K562 (cell line): Measurements from ENCODE around the gene ERF. TPM values are rescaled to one million over a fixed set of nuclear protein-coding genes. Genes with fewer than 3 reads are reported as not detected.
A peak's percentile ranks its signal among the peaks of the same experiment; 100 is the strongest.

ENCODE experiments used
- ATAC-seq: fragments of 200-7000 bp; cut with Tn5 transposase; 3 replicates; pipeline ENCODE4 v1.9.1; 2020; ENCODE audit warnings: moderate library complexity
- BruUV-seq: library from RNA; stranded (reverse); fragments of 400-500 nt; replicated peaks from 2 replicates; lab custom pipeline; 2021; lab: Mats Ljungman, UMichigan
- CTCF ChIA-PET: fragments of 300-600 bp; formaldehyde crosslinking; extraction: SDS; loops from one replicate; lab custom pipeline; 2021; ENCODE audit warnings: low intra/inter-chr PET ratio; lab: Yijun Ruan, JAX
- POLR2A ChIA-PET: fragments of 300-600, 350-650 bp; sonication (Branson Sonifier 250); formaldehyde crosslinking; extraction: SDS; loops from one replicate; lab custom pipeline; 2021; ENCODE audit warnings: antibody characterized with exemption, inconsistent platforms; lab: Yijun Ruan, JAX
- DNase-seq, 4 experiments: peaks; one replicate each; pipeline versions ENCODE4 v3.0.0 to v3.0.0-alpha.2; 2011 to 2018; ENCODE audit warnings: low spot score in 3 of 4, mixed read lengths in 3 of 4; ENCODE audit errors: extremely low read depth in 1 of 4
- FAIRE-seq: peaks from 2 replicates; lab custom pipeline; 2011; peaks lifted over from hg19 to GRCh38; lab: Jason Lieb, UNC
- H2AFZ ChIP-seq: 2 replicates; pipeline ENCODE4 v1.6.0; 2011; ENCODE audit warnings: low read depth, low read length, control low read depth, inconsistent platforms
- H3K27ac ChIP-seq: fragments of 200-600 bp; 3 replicates; pipeline ENCODE4 v1.8.0; 2011; ENCODE audit warnings: low read depth, mild to moderate bottlenecking, control low read depth, inconsistent platforms, low read length, moderate library complexity, mixed read lengths; ENCODE audit errors: extremely low read depth
- H3K27me3 ChIP-seq, 2 experiments: fragments of 300-600 bp in 1 of 2; 2 replicates in 1 of 2; 3 replicates in 1 of 2; pipeline versions ENCODE4 v1.6.0 to v1.8.0; 2011; ENCODE audit warnings: inconsistent platforms in 2 of 2, low read length in 2 of 2, mild to moderate bottlenecking in 1 of 2, mixed read lengths in 1 of 2, moderate library complexity in 1 of 2; ENCODE audit not compliant: control insufficient read depth in 2 of 2, insufficient read depth in 2 of 2
- H3K36me3 ChIP-seq: fragments of 300-600 bp; 3 replicates; pipeline ENCODE4 v1.8.0; 2011; ENCODE audit warnings: mild to moderate bottlenecking, low read length, inconsistent platforms; ENCODE audit not compliant: control insufficient read depth, insufficient read depth
- H3K4me1 ChIP-seq, 2 experiments: fragments of 200-600 bp in 1 of 2; replicated peaks in 1 of 2; 2 replicates in 1 of 2; 3 replicates in 1 of 2; pipeline versions ENCODE4 v1.5.1 to v1.8.0; 2011; ENCODE audit warnings: inconsistent platforms in 2 of 2, low read length in 2 of 2, mild to moderate bottlenecking in 1 of 2, mixed read lengths in 1 of 2, moderate library complexity in 1 of 2; ENCODE audit not compliant: control insufficient read depth in 2 of 2, insufficient read depth in 2 of 2
- H3K4me2 ChIP-seq: 2 replicates; pipeline ENCODE4 v1.6.1; 2011; ENCODE audit warnings: low read length, control low read depth, inconsistent platforms, mixed read lengths; ENCODE audit not compliant: insufficient read depth
- H3K4me3 ChIP-seq: fragments of 200-600 bp; sonication (generic), shearing (Covaris generic); 2 replicates; pipeline ENCODE4 v1.5.1; 2016; ENCODE audit warnings: control low read depth, inconsistent platforms
- H3K79me2 ChIP-seq: fragments of 200-600 bp; 3 replicates; pipeline ENCODE4 v1.8.0; 2011; ENCODE audit warnings: low read length, inconsistent platforms; ENCODE audit not compliant: control insufficient read depth, insufficient read depth
- H3K9ac ChIP-seq, 2 experiments: 2 replicates each; pipeline versions ENCODE4 v1.6.0 to v1.6.1; 2011; ENCODE audit warnings: low read depth in 2 of 2, low read length in 2 of 2, control low read depth in 1 of 2, inconsistent platforms in 1 of 2, mild to moderate bottlenecking in 1 of 2, mixed read lengths in 1 of 2; ENCODE audit not compliant: insufficient read depth in 1 of 2
- H3K9me1 ChIP-seq: one replicate; pipeline ENCODE4 v1.6.0; 2011; ENCODE audit warnings: inconsistent platforms, mild to moderate bottlenecking, low read length, moderate library complexity; ENCODE audit not compliant: control insufficient read depth, insufficient read depth
- H3K9me3 ChIP-seq: replicated peaks from 2 replicates; pipeline ENCODE4 v1.5.1; 2011; ENCODE audit warnings: low read depth, low read length, inconsistent platforms; ENCODE audit not compliant: control insufficient read depth, insufficient read depth
- H4K20me1 ChIP-seq: replicated peaks from 2 replicates; pipeline ENCODE4 v1.6.1; 2011; ENCODE audit warnings: low read length, inconsistent platforms, mixed read lengths; ENCODE audit not compliant: control insufficient read depth, insufficient read depth
- ARID4B ChIP-seq: sonication (generic); formaldehyde crosslinking; IDR thresholded peaks from 2 replicates; pipeline ENCODE4 v1.8.0; 2022; ENCODE audit warnings: mild to moderate bottlenecking, missing genetic modification reagents
- BCL6 ChIP-seq: fragments of 250-450 bp; sonication (Bioruptor Pico); IDR thresholded peaks from 2 replicates; pipeline ENCODE4 v1.4.0; 2020
- BRD9 ChIP-seq: fragments of 450-650 bp; IDR thresholded peaks from 2 replicates; pipeline ENCODE4 v1.6.1; 2018; ENCODE audit warnings: low read depth; ENCODE audit not compliant: partially characterized antibody
- CC2D1A ChIP-seq: fragments of 450-650 bp; IDR thresholded peaks from 2 replicates; pipeline ENCODE4 v1.6.1; 2017; ENCODE audit warnings: mild to moderate bottlenecking
- EWSR1 ChIP-seq: fragments of 450-650 bp; IDR thresholded peaks from 2 replicates; pipeline ENCODE4 v1.6.1; 2018; ENCODE audit warnings: borderline replicate concordance, mild to moderate bottlenecking, low read depth, moderate library complexity; ENCODE audit not compliant: partially characterized antibody
- HDAC1 ChIP-seq, 2 experiments: fragments of 450-650 bp; IDR thresholded peaks; 2 replicates each; pipeline ENCODE4 v1.6.1; 2016 to 2017; ENCODE audit warnings: inconsistent platforms in 1 of 2, mild to moderate bottlenecking in 1 of 2, moderate library complexity in 1 of 2
- SUPT5H ChIP-seq: fragments of 450-650 bp; IDR thresholded peaks from 2 replicates; pipeline ENCODE4 v1.6.1; 2016
- TFAP4 ChIP-seq: sonication (generic); formaldehyde crosslinking; IDR thresholded peaks from 2 replicates; pipeline ENCODE4 v1.8.0; 2022; ENCODE audit warnings: missing genetic modification reagents, mild to moderate bottlenecking, moderate library complexity, borderline replicate concordance
- ZNF3 ChIP-seq: fragments of 250-450 bp; sonication (Bioruptor Pico); IDR thresholded peaks from 2 replicates; pipeline ENCODE4 v1.5.0; 2021; ENCODE audit warnings: mild to moderate bottlenecking, moderate library complexity
- WGBS: fragments of 100-300 bp; shearing (Covaris generic); methylation state at CpG from one replicate; pipeline ENCODE4 v1.1.6; 2016; ENCODE audit warnings: low coverage, mixed read lengths; ENCODE audit not compliant: insufficient coverage; ENCODE audit errors: missing lambda C conversion rate; 5-methylcytosine and 5-hydroxymethylcytosine counted together
- in situ Hi-C: fragments of 300-500 bp; cut with MboI; formaldehyde crosslinking; loops from 4 replicates; pipeline ENCODE4 v1.15.0; 2018; ENCODE audit warnings: inconsistent platforms, mixed read lengths
- intact Hi-C: fragments of 100-400 bp; cut with micrococcal nuclease; formaldehyde crosslinking; loops from 2 replicates; pipeline ENCODE4 v1.14.2; 2022
- polyA plus RNA-seq, 8 experiments: library from polyadenylated mRNA; depleted of rRNA in 4 of 8; stranded (reverse) in 5 of 8; unstranded in 3 of 8; fragments of >200 nt; fragmentation: Nextera tagmentation in 2 of 8; fragmentation: Illumina TruSeq in 1 of 8; extraction: Ambion mirVana in 2 of 8; extraction: Trizol in 1 of 8; gene quantifications; 2 replicates each; pipeline versions ENCODE4 v1.2.1 to v1.2.3, GENCODE V29; 2011 to 2014; ENCODE audit warnings: inconsistent platforms in 1 of 8, missing spikeins in 1 of 8
- total RNA-seq, 7 experiments: library from RNA; depleted of rRNA in 6 of 7; stranded (reverse); fragments of >200 nt in 6 of 7; fragmentation: Illumina TruSeq in 2 of 7; extraction: Trizol in 2 of 7; gene quantifications; 2 replicates each; pipeline versions ENCODE4 v1.2.1 to v1.2.3, GENCODE V29; 2011 to 2021; ENCODE audit warnings: low replicate concordance in 1 of 7
- TF ChIP-seq, protein P1 (sequence below), 3 experiments: IDR thresholded peaks in 2 of 3; conservative IDR thresholded peaks in 1 of 3; 2 replicates each; pipeline ENCODE4 v1.5.1; 2011 to 2012; ENCODE audit warnings: low read length in 3 of 3, mild to moderate bottlenecking in 3 of 3, control low read depth in 2 of 3, improper control_type of control experiment in 1 of 3, inconsistent platforms in 1 of 3, low read depth in 1 of 3, mixed read lengths in 1 of 3, moderate library complexity in 1 of 3; ENCODE audit not compliant: insufficient read depth in 2 of 3

The ERF gene
- total and polyA plus RNA-seq, 9 of the 15 experiments (the other 6 are each of a cell fraction or from before 2014, with no cell fraction given): 0.03 to 75.4 (median 27.0) TPM

DNA sequence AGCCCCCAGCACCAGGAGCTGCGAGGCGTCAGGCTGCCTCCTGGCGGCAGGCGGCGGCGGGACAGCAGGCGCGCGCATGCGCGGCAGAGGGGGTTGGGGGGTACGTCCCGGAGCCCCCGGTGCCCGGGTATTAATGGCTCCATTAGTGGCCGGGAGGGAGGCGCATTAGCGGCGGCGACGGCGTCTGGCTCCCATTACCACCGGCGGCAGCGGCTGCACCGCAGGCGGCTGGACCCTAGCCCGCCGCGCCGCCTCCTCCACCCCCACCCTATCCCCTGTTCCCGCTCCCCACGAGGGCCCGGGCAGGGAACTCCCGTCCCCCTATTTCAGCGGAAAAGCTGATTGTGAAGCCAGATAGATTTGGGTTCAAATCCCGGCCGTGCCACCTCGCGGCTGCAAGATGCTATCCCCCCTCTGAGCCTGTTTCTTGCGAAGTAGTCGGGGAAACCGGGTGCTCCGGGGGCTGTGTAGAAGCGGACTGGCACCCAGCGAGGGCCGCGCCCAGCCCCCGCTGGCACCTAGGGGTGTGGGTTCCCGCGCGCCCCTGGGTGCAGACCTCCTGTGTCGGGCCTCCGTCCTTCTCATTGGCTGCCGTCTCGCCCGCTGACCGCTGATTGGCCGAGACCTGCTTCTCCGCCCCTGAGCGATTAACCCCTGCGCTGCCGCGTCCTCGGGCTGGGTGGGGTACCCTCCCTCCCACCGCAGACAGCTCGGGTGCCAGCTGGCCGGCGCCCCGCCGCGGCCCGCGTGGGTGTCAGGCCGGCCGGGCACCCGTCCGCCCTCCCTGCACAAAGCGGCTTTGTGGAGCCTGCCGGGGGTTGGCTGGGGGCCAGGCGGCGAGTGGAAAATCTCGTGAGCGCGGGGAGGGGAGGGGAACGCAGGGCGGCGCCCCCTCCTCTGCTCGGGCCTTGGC is 25.2 kb upstream of the ERF start (continued):
- no peak for TF ChIP-seq ZNF3
- TF ChIP-seq, protein P1, sequence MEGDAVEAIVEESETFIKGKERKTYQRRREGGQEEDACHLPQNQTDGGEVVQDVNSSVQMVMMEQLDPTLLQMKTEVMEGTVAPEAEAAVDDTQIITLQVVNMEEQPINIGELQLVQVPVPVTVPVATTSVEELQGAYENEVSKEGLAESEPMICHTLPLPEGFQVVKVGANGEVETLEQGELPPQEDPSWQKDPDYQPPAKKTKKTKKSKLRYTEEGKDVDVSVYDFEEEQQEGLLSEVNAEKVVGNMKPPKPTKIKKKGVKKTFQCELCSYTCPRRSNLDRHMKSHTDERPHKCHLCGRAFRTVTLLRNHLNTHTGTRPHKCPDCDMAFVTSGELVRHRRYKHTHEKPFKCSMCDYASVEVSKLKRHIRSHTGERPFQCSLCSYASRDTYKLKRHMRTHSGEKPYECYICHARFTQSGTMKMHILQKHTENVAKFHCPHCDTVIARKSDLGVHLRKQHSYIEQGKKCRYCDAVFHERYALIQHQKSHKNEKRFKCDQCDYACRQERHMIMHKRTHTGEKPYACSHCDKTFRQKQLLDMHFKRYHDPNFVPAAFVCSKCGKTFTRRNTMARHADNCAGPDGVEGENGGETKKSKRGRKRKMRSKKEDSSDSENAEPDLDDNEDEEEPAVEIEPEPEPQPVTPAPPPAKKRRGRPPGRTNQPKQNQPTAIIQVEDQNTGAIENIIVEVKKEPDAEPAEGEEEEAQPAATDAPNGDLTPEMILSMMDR (IDR thresholded peaks at IDR 0.05 in 2 of 3, conservative IDR thresholded peaks at IDR 0.05 in 1 of 3; ENCODE audit: insufficient read depth in 2 of 3, low read depth in 1 of 3, low read length in 3 of 3): peak; percentile 91 to 92 (median 91)

GRCh38 chr19:42279155-42279901 is 24.4 kb upstream of the ERF start:
- no peaks in the 10 kb centered on the region; a peak in 1 of 5 replicates for H3K27me3 ChIP-seq
- POLR2A ChIA-PET: interaction anchor here (0.6 to 3.6 kb wide), 10 partner anchors 9 to 139 kb away, joined by 3 to 16 read pairs (median 4); partner anchors contain the start of gene CIC
- H3K79me2 ChIP-seq: peaks cover 55% of the 10 kb centered on the region
- peak overlapping the region; percentile 97 for H3K4me2 ChIP-seq
- peaks cover 34 to 56% of the 10 kb centered on the region in 2 experiments for H3K4me1 ChIP-seq
- WGBS: 12% methylated on average over 6 of the region's 6 CpGs
- DNase-seq: peak in 1 of 4 experiments; percentile 9
- peak overlapping the region; percentile 69 for H3K27ac ChIP-seq
- FAIRE-seq: peak; percentile 48
- in situ Hi-C loops: no loop called here
- peak overlapping the region; percentile 90 for H2AFZ ChIP-seq
- no peaks in the 10 kb centered on the region for H3K9me3 ChIP-seq
- peak overlapping the region; percentile 79 to 90 for H3K9ac ChIP-seq
- H3K36me3 ChIP-seq: peaks cover 26% of the 10 kb centered on the region
- no peaks in the 10 kb centered on the region for H3K9me1 ChIP-seq
- no peaks in the 10 kb centered on the region for H4K20me1 ChIP-seq
- no peak for ATAC-seq
- H3K4me3 ChIP-seq: peak overlapping the region; percentile 93
- CTCF ChIA-PET: interaction anchor here (1.0 to 2.4 kb wide), 3 partner anchors 34 to 146 kb away, joined by 3 to 24 read pairs (median 7); no protein-coding TSS in a partner anchor
- no TSS peak for BruUV-seq
- intact Hi-C loops: loop anchor here (1.0 kb wide), 1 partner anchor 33 kb away; no protein-coding TSS in a partner anchor
- TF ChIP-seq CC2D1A (peak; percentile 74), BCL6 (CRISPR knock-in tag) (no peak), BRD9 (peak; percentile 67), HDAC1 (IDR thresholded peaks at IDR 0.05) (peak in 1 of 2 experiments; percentile 31; a peak in 1 of 4 replicates), SUPT5H (0 out of 2 replicates have a peak, but pooled peaks have one; percentile 40), ARID4B (CRISPR knock-in tag) (no peak), TFAP4 (CRISPR knock-in tag) (no peak), EWSR1 (no peak)
